ENCODE results near the gene UCN2. TPM values are rescaled to one million over a fixed set of nuclear protein-coding genes. Genes with fewer than 3 reads are reported as not detected.

The UCN2 gene
- total and polyA plus RNA-seq, 2 donors (not counting 3 experiments of a cell fraction or from before 2014, with no cell fraction given) = 0.11 TPM; not detected in 1

GRCh38 chr3:48585411-48585810 lies 21.8 kb upstream of the UCN2 start:
- no peak overlapping the region for H3K9ac ChIP-seq (replicated peaks; ENCODE audit: extremely low read depth, insufficient read depth, low read length)
- ChIA-PET POLR2A (no interaction called here), CTCF (interaction anchor here (1.5 kb wide), 1 partner anchor 19 kb away, joined by 3 read pairs; no protein-coding TSS in a partner anchor)
- H3K4me1 ChIP-seq (ENCODE audit: control insufficient read depth, extremely low read depth, insufficient read depth, low read length) = no peaks in the 10 kb centered on the region
- no peak overlapping the region for H3K27ac ChIP-seq (ENCODE audit: insufficient read depth, low read depth, low read length)
- no peak for FAIRE-seq
- dilution Hi-C loops (cut with MboI; ENCODE audit: extremely low pct_ligation_motif_present, low sequenced_read_pairs) (no loop called here), intact Hi-C loops (cut with micrococcal nuclease) (no loop called here)
- H3K9me1 ChIP-seq (replicated peaks; ENCODE audit: control insufficient read depth, extremely low read depth, insufficient read depth, low read length) = no peaks in the 10 kb centered on the region
- no peak overlapping the region for H3K4me2 ChIP-seq (ENCODE audit: insufficient read depth, low read length)
- no peak overlapping the region for H3K4me3 ChIP-seq (replicated peaks in 1 of 3; ENCODE audit: insufficient read depth in 1 of 3, low read depth in 1 of 3, low read length in 3 of 3)
- H4K20me1 ChIP-seq (replicated peaks; ENCODE audit: control insufficient read depth, extremely low read depth, insufficient read depth, low read length) = no peaks in the 10 kb centered on the region
- H3K79me2 ChIP-seq (ENCODE audit: control insufficient read depth, insufficient read depth, low read length) = no peaks in the 10 kb centered on the region
- DNase-seq (ENCODE audit: low read depth, low spot score) = no peak
- H3K9me3 ChIP-seq (replicated peaks; ENCODE audit: control insufficient read depth, insufficient read depth, low read length) = no peaks in the 10 kb centered on the region
- no peak overlapping the region for H2AFZ ChIP-seq (ENCODE audit: low read depth, low read length)
- no TSS peak for BruUV-seq (replicated peaks)
- TF ChIP-seq POLR2AphosphoS5 (IDR thresholded peaks at IDR 0.05; ENCODE audit: insufficient read depth, low read depth, low read length) = no peak
- no peak for TF ChIP-seq JUN (IDR thresholded peaks at IDR 0.05; ENCODE audit: borderline replicate concordance, insufficient read depth, insufficient read length, low read depth)
- TF ChIP-seq MAX (IDR thresholded peaks at IDR 0.05; ENCODE audit: insufficient read depth, insufficient read length) = no peak
- no peak for TF ChIP-seq FOS (IDR thresholded peaks at IDR 0.05; ENCODE audit: borderline replicate concordance, insufficient read depth, low read length)
- no peak for TF ChIP-seq POLR2A (IDR thresholded peaks at IDR 0.05; ENCODE audit: low read depth, low read length)
- no peak for TF ChIP-seq CTCF (IDR thresholded peaks at IDR 0.05; ENCODE audit: extremely low read depth in 1 of 2, insufficient read depth in 1 of 2, low read depth in 1 of 2, low read length in 2 of 2)
- no peak for TF ChIP-seq EZH2 (IDR thresholded peaks at IDR 0.05; ENCODE audit: borderline replicate concordance, low read depth, low read length, severe bottlenecking)
- TF ChIP-seq GATA2 (IDR thresholded peaks at IDR 0.05; ENCODE audit: insufficient read depth, insufficient read length, low read depth, low read length) = no peak
- no peak for TF ChIP-seq MYC (IDR thresholded peaks at IDR 0.05; ENCODE audit: low read depth, low read length)
- no peaks in the 10 kb centered on the region for H3K36me3 ChIP-seq (ENCODE audit: control insufficient read depth in 2 of 2, extremely low read depth in 1 of 2, insufficient read depth in 2 of 2, low read length in 2 of 2)
- H3K27me3 ChIP-seq (ENCODE audit: control insufficient read depth in 2 of 2, insufficient read depth in 2 of 2, low read length in 2 of 2) = peaks cover 0 to 5% of the 10 kb centered on the region in 2 experiments
